Stimulated activated CD8-positive, alpha-beta memory T cell treated with anti-CD3 and anti-CD28 coated beads, Interleukin-7, amount 100 ng/mL, for 24 hours (primary cell): ENCODE measurements around the gene FGGY.
"Not testable (repeated sequence)": the region's sequence is repeated elsewhere in the genome, so short reads cannot be mapped to it uniquely, and the experiment has no call there.

Experiments used
- DNase-seq: peaks from one replicate; pipeline ENCODE4 v3.0.0-alpha.2; 2020; ENCODE audit warnings: low read depth

FGGY gene

GRCh38 chr1:59296358-59297256 lies at the start of gene FGGY:
Gene FGGY (plus strand): TSS chr1:59297094. CDS start chr1:59321550, 24,456 bp downstream.
- peak; percentile 68 for DNase-seq

- no peak for DNase-seq
Measured at GRCh38 chr1:59248758-59249157, 48.1 kb upstream of the FGGY start.

GRCh38 chr1:59249396-59250137 lies 47.3 kb upstream of the FGGY start:
- no peak for DNase-seq

GRCh38 chr1:59251061-59251460 lies 45.8 kb upstream of the FGGY start:
- not testable (repeated sequence) for DNase-seq

- DNase-seq, result not testable (repeated sequence)
Measured at GRCh38 chr1:59256429-59256828, 40.5 kb upstream of the FGGY start.

- DNase-seq, result no peak
Measured at GRCh38 chr1:59258412-59259032, 38.4 kb upstream of the FGGY start.

GRCh38 chr1:59261537-59261936 lies 35.4 kb upstream of the FGGY start:
- DNase-seq, result no peak

GRCh38 chr1:59262631-59263030 lies 34.3 kb upstream of the FGGY start:
- no peak for DNase-seq

- no peak for DNase-seq
Measured at GRCh38 chr1:59263111-59263510, 33.8 kb upstream of the FGGY start.

GRCh38 chr1:59265622-59266021 lies 31.3 kb upstream of the FGGY start:
- no peak for DNase-seq

- DNase-seq, result no peak
Measured at GRCh38 chr1:59266180-59266926, 30.5 kb upstream of the FGGY start.

GRCh38 chr1:59266927-59267293 lies 30.0 kb upstream of the FGGY start:
- no peak for DNase-seq

- no peak for DNase-seq
Measured at GRCh38 chr1:59268406-59268805, 28.5 kb upstream of the FGGY start.

- DNase-seq, result no peak
Measured at GRCh38 chr1:59271561-59272260, 25.2 kb upstream of the FGGY start.

- no peak for DNase-seq
Measured at GRCh38 chr1:59272507-59272906, 24.4 kb upstream of the FGGY start.

- no peak for DNase-seq
Measured at GRCh38 chr1:59276439-59276851, 20.4 kb upstream of the FGGY start.

GRCh38 chr1:59278780-59279354 lies 18.0 kb upstream of the FGGY start:
- DNase-seq, result no peak

- no peak for DNase-seq
Measured at GRCh38 chr1:59279645-59280044, 17.2 kb upstream of the FGGY start.

GRCh38 chr1:59282951-59283350 lies 13.9 kb upstream of the FGGY start:
- DNase-seq, result no peak

- DNase-seq, result no peak
Measured at GRCh38 chr1:59285691-59286090, 11.2 kb upstream of the FGGY start.

- no peak for DNase-seq
Measured at GRCh38 chr1:59288046-59288445, 8.8 kb upstream of the FGGY start.
